AG10803 (cell line): ENCODE results near the gene RHOD.
A peak's percentile ranks its signal among the peaks of the same experiment; 100 is the strongest.

ENCODE experiments used
- DNase-seq: peaks from one replicate; pipeline ENCODE4 v3.0.0; 2010; ENCODE audit warnings: low read depth
- H3K4me3 ChIP-seq: 2 replicates; pipeline ENCODE4 v1.5.1; 2011; ENCODE audit warnings: mild to moderate bottlenecking, low read length, control low read depth
- CTCF ChIP-seq: conservative IDR thresholded peaks from 2 replicates; pipeline ENCODE4 v1.5.1; 2011; ENCODE audit warnings: mild to moderate bottlenecking, low read length, control low read depth, inconsistent platforms

RHOD gene

GRCh38 chr11:67056267-67057204, at the start of gene RHOD:
RHOD (plus strand) TSS chr11:67056847; CDS start chr11:67056903, 56 bp downstream.
- DNase-seq = peak; percentile 29
- peak within 1 kb of the TSS; percentile 70 for H3K4me3 ChIP-seq
- no peak for TF ChIP-seq CTCF

- H3K4me3 ChIP-seq = no peak overlapping the region
- DNase-seq = no peak
- no peak for TF ChIP-seq CTCF
Observed at GRCh38 chr11:67007126-67007525, 49.5 kb upstream of the RHOD start.

- H3K4me3 ChIP-seq = no peak overlapping the region
- DNase-seq = no peak
- TF ChIP-seq CTCF = no peak
Observed at GRCh38 chr11:67010296-67010905, 46.2 kb upstream of the RHOD start.

- no peak overlapping the region for H3K4me3 ChIP-seq
- no peak for TF ChIP-seq CTCF
- no peak for DNase-seq
Observed at GRCh38 chr11:67013511-67014045, 43.1 kb upstream of the RHOD start.

GRCh38 chr11:67014343-67014742, 42.3 kb upstream of the RHOD start:
- DNase-seq = no peak
- H3K4me3 ChIP-seq = no peak overlapping the region
- no peak for TF ChIP-seq CTCF

- H3K4me3 ChIP-seq = no peak overlapping the region
- no peak for TF ChIP-seq CTCF
- DNase-seq = no peak
Observed at GRCh38 chr11:67015048-67015447, 41.6 kb upstream of the RHOD start.

GRCh38 chr11:67016550-67016949, 40.1 kb upstream of the RHOD start:
- no peak overlapping the region for H3K4me3 ChIP-seq
- TF ChIP-seq CTCF = no peak
- no peak for DNase-seq
